ENCODE measurements around the gene SAMD4A. TPM values are rescaled to one million over a fixed set of nuclear protein-coding genes. Genes with fewer than 3 reads are reported as not detected.

The SAMD4A gene
- polyA plus RNA-seq, 4 donors = 2.7 to 9.6 (median 3.5) TPM

DNA sequence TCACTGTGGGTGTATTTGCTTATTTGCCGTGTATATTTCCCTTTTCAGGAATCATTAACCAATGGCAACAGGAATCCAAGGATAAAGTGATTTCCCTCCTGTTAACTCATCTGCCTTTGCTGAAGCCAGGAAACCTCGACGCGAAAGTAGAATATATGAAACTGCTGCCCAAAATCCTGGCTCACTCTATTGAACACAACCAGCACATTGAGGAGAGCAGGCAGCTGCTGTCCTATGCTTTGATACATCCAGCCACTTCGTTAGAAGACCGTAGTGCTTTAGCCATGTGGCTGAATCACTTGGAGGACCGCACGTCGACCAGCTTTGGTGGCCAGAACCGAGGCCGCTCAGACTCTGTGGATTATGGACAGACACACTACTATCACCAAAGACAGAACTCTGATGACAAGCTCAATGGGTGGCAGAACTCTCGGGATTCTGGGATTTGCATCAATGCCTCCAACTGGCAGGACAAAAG, 135.1 kb downstream of the SAMD4A start:
- WGBS, 3 donors = 89% methylated on average over 12 of the region's 12 CpGs
- Histone ChIP-seq H3K36me3 (ENCODE audit: control insufficient read depth in 3 of 3, insufficient read depth in 2 of 3, low read depth in 1 of 3, low read length in 3 of 3) (peaks cover 0 to 9% (median 0%) of the 10 kb centered on the region in 3 donors), H3K27me3 (ENCODE audit: control insufficient read depth in 3 of 3, insufficient read depth in 3 of 3, low read length in 3 of 3) (no peaks in the 10 kb centered on the region), H3K4me1 (ENCODE audit: control insufficient read depth in 3 of 3, insufficient read depth in 2 of 3, low read depth in 1 of 3, low read length in 2 of 3) (no peaks in the 10 kb centered on the region), H3K27ac (ENCODE audit: low read depth in 1 of 3, low read length in 2 of 3) (no peak overlapping the region), H3K4me3 (ENCODE audit: low read depth in 1 of 3, low read length in 3 of 3) (no peak overlapping the region), H3K9me3 (ENCODE audit: control insufficient read depth in 2 of 2, insufficient read depth in 1 of 2, low read depth in 1 of 2, low read length in 1 of 2) (no peaks in the 10 kb centered on the region)
- FAIRE-seq (no peak), DNase-seq (no peak)

DNA sequence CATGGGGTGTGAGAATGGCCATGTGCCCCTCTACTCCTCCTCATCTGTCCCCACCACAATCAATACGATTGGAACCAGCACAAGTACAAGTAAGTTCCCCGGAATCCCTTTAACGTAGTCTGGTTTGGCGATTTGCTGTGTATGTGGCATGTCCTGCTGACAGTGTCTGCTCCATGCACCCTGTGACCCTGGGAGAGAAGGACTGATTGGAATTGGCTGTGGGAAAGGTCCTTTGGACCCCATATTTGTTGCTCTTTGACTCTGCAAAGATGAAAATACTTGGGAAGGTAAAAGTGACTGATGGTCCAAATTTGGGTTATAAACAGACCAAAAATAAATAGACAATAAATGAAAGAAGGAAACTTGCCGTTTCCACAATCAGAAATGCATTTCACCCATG, 135.6 kb downstream of the SAMD4A start:
- H3K9me3 ChIP-seq (ENCODE audit: control insufficient read depth in 2 of 2, insufficient read depth in 1 of 2, low read depth in 1 of 2, low read length in 1 of 2) = no peaks in the 10 kb centered on the region
- DNase-seq (no peak), FAIRE-seq (no peak)
- no peaks in the 10 kb centered on the region for H3K27me3 ChIP-seq (ENCODE audit: control insufficient read depth in 3 of 3, insufficient read depth in 3 of 3, low read length in 3 of 3)
- no peak overlapping the region for H3K27ac ChIP-seq (ENCODE audit: low read depth in 1 of 3, low read length in 2 of 3)
- H3K4me3 ChIP-seq (ENCODE audit: low read depth in 1 of 3, low read length in 3 of 3) = no peak overlapping the region
- WGBS, 3 donors = 89 to 93% (median 90%) methylated on average over 5 of the region's 5 CpGs
- H3K4me1 ChIP-seq (ENCODE audit: control insufficient read depth in 3 of 3, insufficient read depth in 2 of 3, low read depth in 1 of 3, low read length in 2 of 3) = no peaks in the 10 kb centered on the region
- H3K36me3 ChIP-seq (ENCODE audit: control insufficient read depth in 3 of 3, insufficient read depth in 2 of 3, low read depth in 1 of 3, low read length in 3 of 3) = peaks cover 0 to 9% (median 0%) of the 10 kb centered on the region in 3 donors

DNA sequence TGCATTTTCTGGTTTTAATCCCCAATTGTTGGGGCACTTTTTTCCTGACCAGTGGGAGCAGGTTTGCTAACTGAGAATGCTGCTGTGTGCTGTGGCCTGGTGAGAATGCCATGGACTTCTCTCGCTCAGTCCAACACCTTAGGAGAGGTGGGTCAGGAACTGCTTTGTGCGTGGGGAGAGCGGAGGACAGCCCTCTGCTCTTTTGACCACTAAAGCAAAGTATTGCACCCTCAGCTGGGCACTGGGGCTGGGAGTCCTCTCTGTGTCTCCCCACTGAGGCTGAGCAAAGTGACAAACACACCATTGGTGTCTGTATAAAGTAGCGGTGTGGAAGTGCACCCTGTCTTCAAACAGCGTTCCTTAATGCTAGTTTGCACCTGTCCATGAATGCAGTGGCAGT, 136.2 kb downstream of the SAMD4A start:
- no peak for FAIRE-seq
- no peaks in the 10 kb centered on the region for H3K4me1 ChIP-seq (ENCODE audit: control insufficient read depth in 3 of 3, insufficient read depth in 2 of 3, low read depth in 1 of 3, low read length in 2 of 3)
- no peak overlapping the region for H3K27ac ChIP-seq (ENCODE audit: low read depth in 1 of 3, low read length in 2 of 3)
- H3K27me3 ChIP-seq (ENCODE audit: control insufficient read depth in 3 of 3, insufficient read depth in 3 of 3, low read length in 3 of 3) = no peaks in the 10 kb centered on the region
- 93 to 96% (median 93%) methylated on average over 5 of the region's 5 CpGs for WGBS, 3 donors
- H3K4me3 ChIP-seq (ENCODE audit: low read depth in 1 of 3, low read length in 3 of 3) = no peak overlapping the region
- no peaks in the 10 kb centered on the region for H3K9me3 ChIP-seq (ENCODE audit: control insufficient read depth in 2 of 2, insufficient read depth in 1 of 2, low read depth in 1 of 2, low read length in 1 of 2)
- H3K36me3 ChIP-seq (ENCODE audit: control insufficient read depth in 3 of 3, insufficient read depth in 2 of 3, low read depth in 1 of 3, low read length in 3 of 3) = peaks cover 0 to 9% (median 0%) of the 10 kb centered on the region in 3 donors
- DNase-seq = no peak

DNA sequence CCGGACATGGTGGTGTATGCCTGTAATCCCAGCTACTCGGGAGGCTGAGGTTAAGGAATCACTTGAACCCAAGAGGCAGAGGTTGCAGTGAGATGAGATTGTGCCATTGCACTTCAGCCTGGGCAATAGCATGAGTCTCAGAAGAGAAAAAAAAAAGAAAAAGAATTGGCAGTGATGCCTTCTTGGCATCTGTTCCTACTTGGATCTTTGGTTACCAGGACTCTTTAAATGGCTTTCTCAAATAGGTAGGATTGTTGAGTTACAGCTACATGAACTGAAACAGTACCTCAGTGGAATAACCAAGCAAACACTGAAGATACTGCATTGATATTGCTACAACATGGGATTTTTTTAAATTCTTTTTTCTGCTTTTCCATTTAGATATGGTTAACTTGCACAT, 136.8 kb downstream of the SAMD4A start:
- FAIRE-seq (no peak), DNase-seq (no peak)
- Histone ChIP-seq H3K9me3 (ENCODE audit: control insufficient read depth in 2 of 2, insufficient read depth in 1 of 2, low read depth in 1 of 2, low read length in 1 of 2) (no peaks in the 10 kb centered on the region), H3K27me3 (ENCODE audit: control insufficient read depth in 3 of 3, insufficient read depth in 3 of 3, low read length in 3 of 3) (no peaks in the 10 kb centered on the region), H3K4me1 (ENCODE audit: control insufficient read depth in 3 of 3, insufficient read depth in 2 of 3, low read depth in 1 of 3, low read length in 2 of 3) (no peaks in the 10 kb centered on the region), H3K4me3 (ENCODE audit: low read depth in 1 of 3, low read length in 3 of 3) (no peak overlapping the region), H3K36me3 (ENCODE audit: control insufficient read depth in 3 of 3, insufficient read depth in 2 of 3, low read depth in 1 of 3, low read length in 3 of 3) (peaks cover 0 to 9% (median 0%) of the 10 kb centered on the region in 3 donors), H3K27ac (ENCODE audit: low read depth in 1 of 3, low read length in 2 of 3) (no peak overlapping the region)
- 77 to 88% (median 84%) methylated on average over 2 of the region's 2 CpGs for WGBS, 3 donors

- no peaks in the 10 kb centered on the region for H3K27me3 ChIP-seq (ENCODE audit: control insufficient read depth in 3 of 3, insufficient read depth in 3 of 3, low read length in 3 of 3)
- WGBS, 3 donors = 53 to 79% (median 68%) methylated on average over 2 of the region's 2 CpGs
- H3K9me3 ChIP-seq (ENCODE audit: control insufficient read depth in 2 of 2, insufficient read depth in 1 of 2, low read depth in 1 of 2, low read length in 1 of 2) = no peaks in the 10 kb centered on the region
- H3K36me3 ChIP-seq (ENCODE audit: control insufficient read depth in 3 of 3, insufficient read depth in 2 of 3, low read depth in 1 of 3, low read length in 3 of 3) = peaks cover 0 to 9% (median 0%) of the 10 kb centered on the region in 3 donors
- no peak overlapping the region for H3K27ac ChIP-seq (ENCODE audit: low read depth in 1 of 3, low read length in 2 of 3)
- H3K4me1 ChIP-seq (ENCODE audit: control insufficient read depth in 3 of 3, insufficient read depth in 2 of 3, low read depth in 1 of 3, low read length in 2 of 3) = no peaks in the 10 kb centered on the region
- no peak overlapping the region for H3K4me3 ChIP-seq (ENCODE audit: low read depth in 1 of 3, low read length in 3 of 3)
- no peak for FAIRE-seq
- DNase-seq = peak; percentile 33 to 46
These were observed 137.8 kb downstream of the SAMD4A start for GRCh38 chr14:54704768-54705167.

GRCh38 chr14:54706769-54707168, 139.8 kb downstream of the SAMD4A start:
- Histone ChIP-seq H3K36me3 (ENCODE audit: control insufficient read depth in 3 of 3, insufficient read depth in 2 of 3, low read depth in 1 of 3, low read length in 3 of 3) (peaks cover 0 to 9% (median 0%) of the 10 kb centered on the region in 3 donors), H3K4me3 (ENCODE audit: low read depth in 1 of 3, low read length in 3 of 3) (no peak overlapping the region), H3K27ac (ENCODE audit: low read depth in 1 of 3, low read length in 2 of 3) (no peak overlapping the region), H3K4me1 (ENCODE audit: control insufficient read depth in 3 of 3, insufficient read depth in 2 of 3, low read depth in 1 of 3, low read length in 2 of 3) (peaks cover 0 to under 1% (median 0%) of the 10 kb centered on the region in 3 donors), H3K9me3 (ENCODE audit: control insufficient read depth in 2 of 2, insufficient read depth in 1 of 2, low read depth in 1 of 2, low read length in 1 of 2) (no peaks in the 10 kb centered on the region), H3K27me3 (ENCODE audit: control insufficient read depth in 3 of 3, insufficient read depth in 3 of 3, low read length in 3 of 3) (no peaks in the 10 kb centered on the region)
- FAIRE-seq = no peak
- 83 to 90% (median 89%) methylated on average over 2 of the region's 2 CpGs for WGBS, 3 donors
- no peak for DNase-seq

DNA sequence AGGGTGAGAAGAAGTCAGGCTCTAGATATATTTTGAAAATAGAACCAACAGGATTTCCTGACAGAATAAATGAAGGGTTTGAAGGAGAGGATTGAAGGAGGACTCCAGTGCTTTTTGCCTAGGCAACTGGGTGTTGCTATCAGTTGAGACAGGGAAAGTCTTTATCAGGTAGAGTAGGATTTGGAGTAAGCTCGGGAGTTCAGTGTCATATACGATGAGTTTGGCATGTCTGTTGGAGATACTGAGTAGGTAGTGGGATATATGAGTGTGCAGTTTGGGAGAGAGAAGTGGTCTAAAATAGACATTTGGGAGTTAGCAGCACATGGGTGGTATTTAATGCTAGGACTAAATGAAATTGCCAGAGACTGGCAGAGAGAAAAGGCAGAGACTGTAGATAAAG, 141.2 kb downstream of the SAMD4A start:
- Histone ChIP-seq H3K9me3 (ENCODE audit: control insufficient read depth in 2 of 2, insufficient read depth in 1 of 2, low read depth in 1 of 2, low read length in 1 of 2) (no peaks in the 10 kb centered on the region), H3K36me3 (ENCODE audit: control insufficient read depth in 3 of 3, insufficient read depth in 2 of 3, low read depth in 1 of 3, low read length in 3 of 3) (peaks cover 0 to 2% (median 0%) of the 10 kb centered on the region in 3 donors), H3K27me3 (ENCODE audit: control insufficient read depth in 3 of 3, insufficient read depth in 3 of 3, low read length in 3 of 3) (no peaks in the 10 kb centered on the region), H3K4me3 (ENCODE audit: low read depth in 1 of 3, low read length in 3 of 3) (no peak overlapping the region), H3K27ac (ENCODE audit: low read depth in 1 of 3, low read length in 2 of 3) (no peak overlapping the region), H3K4me1 (ENCODE audit: control insufficient read depth in 3 of 3, insufficient read depth in 2 of 3, low read depth in 1 of 3, low read length in 2 of 3) (peaks cover 0 to 4% (median 0%) of the 10 kb centered on the region in 3 donors)
- FAIRE-seq (no peak), DNase-seq (no peak)
- WGBS, 3 donors = 90 to 93% (median 92%) methylated on average over 2 of the region's 2 CpGs

DNA sequence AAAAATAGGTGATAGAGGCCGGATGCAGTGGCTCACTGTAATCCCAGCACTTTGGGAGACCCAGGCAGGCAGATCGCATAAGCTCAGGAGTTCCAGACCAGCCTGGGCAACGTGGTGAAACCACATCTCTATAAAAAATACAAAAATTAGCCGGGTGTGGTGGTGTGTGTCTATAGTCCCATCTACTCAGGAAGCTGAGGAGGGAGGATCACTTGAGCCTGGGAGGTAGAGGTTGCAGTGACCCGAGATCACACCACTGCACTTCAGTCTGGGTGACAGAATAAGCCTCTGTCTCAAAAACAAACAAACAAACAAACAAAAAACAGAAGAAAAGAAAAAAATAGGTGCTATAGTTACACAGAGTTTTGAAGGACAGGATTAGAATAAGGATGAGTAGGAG, 142.1 kb downstream of the SAMD4A start:
- Histone ChIP-seq H3K4me3 (ENCODE audit: low read depth in 1 of 3, low read length in 3 of 3) (no peak overlapping the region), H3K27ac (ENCODE audit: low read depth in 1 of 3, low read length in 2 of 3) (no peak overlapping the region), H3K36me3 (ENCODE audit: control insufficient read depth in 3 of 3, insufficient read depth in 2 of 3, low read depth in 1 of 3, low read length in 3 of 3) (peaks cover 0 to 2% (median 0%) of the 10 kb centered on the region in 3 donors), H3K9me3 (ENCODE audit: control insufficient read depth in 2 of 2, insufficient read depth in 1 of 2, low read depth in 1 of 2, low read length in 1 of 2) (no peaks in the 10 kb centered on the region), H3K4me1 (ENCODE audit: control insufficient read depth in 3 of 3, insufficient read depth in 2 of 3, low read depth in 1 of 3, low read length in 2 of 3) (peaks cover 0 to 4% (median 0%) of the 10 kb centered on the region in 3 donors), H3K27me3 (ENCODE audit: control insufficient read depth in 3 of 3, insufficient read depth in 3 of 3, low read length in 3 of 3) (no peaks in the 10 kb centered on the region)
- DNase-seq = no peak
- 78 to 83% (median 79%) methylated on average over 5 of the region's 5 CpGs for WGBS, 3 donors
- no peak for FAIRE-seq

GRCh38 chr14:54709444-54709843, 142.5 kb downstream of the SAMD4A start:
- DNase-seq (no peak), FAIRE-seq (no peak)
- Histone ChIP-seq H3K36me3 (ENCODE audit: control insufficient read depth in 3 of 3, insufficient read depth in 2 of 3, low read depth in 1 of 3, low read length in 3 of 3) (peaks cover 0 to 2% (median 0%) of the 10 kb centered on the region in 3 donors), H3K27ac (ENCODE audit: low read depth in 1 of 3, low read length in 2 of 3) (no peak overlapping the region), H3K27me3 (ENCODE audit: control insufficient read depth in 3 of 3, insufficient read depth in 3 of 3, low read length in 3 of 3) (no peaks in the 10 kb centered on the region), H3K4me1 (ENCODE audit: control insufficient read depth in 3 of 3, insufficient read depth in 2 of 3, low read depth in 1 of 3, low read length in 2 of 3) (peaks cover 0 to 4% (median 0%) of the 10 kb centered on the region in 3 donors), H3K9me3 (ENCODE audit: control insufficient read depth in 2 of 2, insufficient read depth in 1 of 2, low read depth in 1 of 2, low read length in 1 of 2) (no peaks in the 10 kb centered on the region), H3K4me3 (ENCODE audit: low read depth in 1 of 3, low read length in 3 of 3) (no peak overlapping the region)
- WGBS, 3 donors = 59 to 68% (median 60%) methylated on average over 2 of the region's 2 CpGs

Data from small intestine (tissue), 7 donors.